NCI-H1694 treated with DMSO at 0.1 percent for 48 hours (cell line): ENCODE data around the gene DLG4.

Experiments
- DNase-seq: peaks from one replicate; lab custom pipeline; 2025; lab: John Stamatoyannopoulos, UW

Gene DLG4

GRCh38 chr17:7156342-7156940 is 63.2 kb downstream of the DLG4 start:
- no peak for DNase-seq

GRCh38 chr17:7147772-7148171 is 71.9 kb downstream of the DLG4 start:
- DNase-seq: no peak

GRCh38 chr17:7146115-7146514 is 73.5 kb downstream of the DLG4 start:
- DNase-seq: no peak

GRCh38 chr17:7144213-7144612 is 75.4 kb downstream of the DLG4 start:
- no peak for DNase-seq

GRCh38 chr17:7141824-7142223 is 77.8 kb downstream of the DLG4 start:
- DNase-seq: no peak

- no peak for DNase-seq
Observed at GRCh38 chr17:7139400-7139799, 80.2 kb downstream of the DLG4 start.

GRCh38 chr17:7138800-7139381 is 80.7 kb downstream of the DLG4 start:
- DNase-seq: no peak

- no peak for DNase-seq
Observed at GRCh38 chr17:7137171-7137943, 82.3 kb downstream of the DLG4 start.
